Effector memory CD4-positive, alpha-beta T cell (primary cell): ENCODE data around the gene CEMP1.

Experiments used
- DNase-seq, 3 donors: peaks; one replicate each; pipeline ENCODE4 v3.0.0-alpha.2; 2020
- H3K27ac ChIP-seq: 2 replicates; pipeline ENCODE4 v1.7.0; 2013; ENCODE audit warnings: mild to moderate bottlenecking, low read length, moderate library complexity; ENCODE audit not compliant: insufficient read depth, poor library complexity, severe bottlenecking
- H3K27me3 ChIP-seq: replicated peaks from 2 replicates; pipeline ENCODE4 v1.7.0; 2013; ENCODE audit warnings: mild to moderate bottlenecking, low read length; ENCODE audit not compliant: insufficient read depth, control insufficient read depth, poor library complexity, severe bottlenecking
- H3K36me3 ChIP-seq: 2 replicates; pipeline ENCODE4 v1.7.0; 2013; ENCODE audit warnings: mild to moderate bottlenecking, low read length, moderate library complexity; ENCODE audit not compliant: control insufficient read depth, insufficient read depth
- H3K4me1 ChIP-seq: 2 replicates; pipeline ENCODE4 v1.7.0; 2013; ENCODE audit warnings: low read length, mild to moderate bottlenecking; ENCODE audit not compliant: control insufficient read depth, insufficient read depth, poor library complexity, severe bottlenecking
- H3K4me3 ChIP-seq: 2 replicates; pipeline ENCODE4 v1.7.0; 2013; ENCODE audit warnings: low read length, low read depth, mild to moderate bottlenecking; ENCODE audit not compliant: insufficient read depth, poor library complexity, severe bottlenecking
- H3K9me3 ChIP-seq: 2 replicates; pipeline ENCODE4 v1.7.0; 2013; ENCODE audit warnings: mild to moderate bottlenecking, low read length, moderate library complexity; ENCODE audit not compliant: control insufficient read depth

Gene CEMP1

GRCh38 chr16:2513405-2514332 is 17.5 kb downstream of the CEMP1 start, which contains the start of gene ATP6V0C:
Gene ATP6V0C (plus strand): TSS chr16:2513952. CDS start chr16:2514104, 152 bp downstream.
- Histone ChIP-seq H3K4me1 (peaks cover 40% of the 10 kb centered on the region), H3K9me3 (no peaks in the 10 kb centered on the region)

GRCh38 chr16:2512735-2513404 is 18.3 kb downstream of the CEMP1 start:
- Histone ChIP-seq H3K27me3 (no peaks in the 10 kb centered on the region), H3K4me3 (peak overlapping the region; percentile 95), H3K9me3 (no peaks in the 10 kb centered on the region), H3K36me3 (no peaks in the 10 kb centered on the region), H3K27ac (peak overlapping the region; percentile 31), H3K4me1 (peaks cover 34% of the 10 kb centered on the region)
- DNase-seq, result no peak

More at GRCh38 chr16:2513405-2514332, 17.5 kb downstream of the CEMP1 start, which contains the start of gene ATP6V0C:
- H3K4me3 ChIP-seq, result peak within 1 kb of the TSS; percentile 95
- DNase-seq, result peak; percentile 84 to 88 (median 85)
- H3K27ac ChIP-seq, result peak within 1 kb of the TSS; percentile 98
- no peaks in the 10 kb centered on the region for H3K27me3 ChIP-seq
- no peaks in the 10 kb centered on the region for H3K36me3 ChIP-seq

GRCh38 chr16:2511996-2512734 is 19.0 kb downstream of the CEMP1 start:
- H3K4me1 ChIP-seq, result peaks cover 29% of the 10 kb centered on the region
- H3K36me3 ChIP-seq, result no peaks in the 10 kb centered on the region
- no peaks in the 10 kb centered on the region for H3K27me3 ChIP-seq
- H3K9me3 ChIP-seq, result no peaks in the 10 kb centered on the region
- no peak overlapping the region for H3K27ac ChIP-seq
- H3K4me3 ChIP-seq, result no peak overlapping the region
- DNase-seq, result no peak

GRCh38 chr16:2511128-2511800 is 19.9 kb downstream of the CEMP1 start:
- Histone ChIP-seq H3K36me3 (no peaks in the 10 kb centered on the region), H3K4me1 (peaks cover 20% of the 10 kb centered on the region), H3K9me3 (no peaks in the 10 kb centered on the region), H3K27ac (no peak overlapping the region), H3K27me3 (no peaks in the 10 kb centered on the region), H3K4me3 (no peak overlapping the region)
- DNase-seq, result no peak

- Histone ChIP-seq H3K9me3 (no peaks in the 10 kb centered on the region), H3K4me1 (peaks cover 5% of the 10 kb centered on the region), H3K27me3 (no peaks in the 10 kb centered on the region), H3K27ac (no peak overlapping the region), H3K36me3 (no peaks in the 10 kb centered on the region), H3K4me3 (no peak overlapping the region)
- DNase-seq, result no peak
Observed at GRCh38 chr16:2508722-2509400, 22.3 kb downstream of the CEMP1 start.

- H3K4me1 ChIP-seq, result no peaks in the 10 kb centered on the region
- no peaks in the 10 kb centered on the region for H3K27me3 ChIP-seq
- H3K4me3 ChIP-seq, result no peak overlapping the region
- H3K36me3 ChIP-seq, result no peaks in the 10 kb centered on the region
- H3K27ac ChIP-seq, result no peak overlapping the region
- no peaks in the 10 kb centered on the region for H3K9me3 ChIP-seq
- no peak for DNase-seq
Observed at GRCh38 chr16:2507665-2508064, 23.5 kb downstream of the CEMP1 start.

- H3K9me3 ChIP-seq, result no peaks in the 10 kb centered on the region
- no peaks in the 10 kb centered on the region for H3K4me1 ChIP-seq
- H3K27ac ChIP-seq, result no peak overlapping the region
- no peaks in the 10 kb centered on the region for H3K27me3 ChIP-seq
- H3K4me3 ChIP-seq, result no peak overlapping the region
- no peaks in the 10 kb centered on the region for H3K36me3 ChIP-seq
- no peak for DNase-seq
Observed at GRCh38 chr16:2507052-2507659, 24.1 kb downstream of the CEMP1 start.

GRCh38 chr16:2505695-2506094 is 25.5 kb downstream of the CEMP1 start:
- no peak overlapping the region for H3K4me3 ChIP-seq
- H3K27ac ChIP-seq, result no peak overlapping the region
- H3K4me1 ChIP-seq, result peaks cover 5% of the 10 kb centered on the region
- DNase-seq, result no peak
- no peaks in the 10 kb centered on the region for H3K9me3 ChIP-seq
- no peaks in the 10 kb centered on the region for H3K36me3 ChIP-seq
- no peaks in the 10 kb centered on the region for H3K27me3 ChIP-seq
